HG02571 (cell line): ENCODE data around the gene ACTMAP.

Experiments used
- ATAC-seq: cut with Tn5 transposase; IDR thresholded peaks from one replicate; pipeline ENCODE4 v1.9.1; 2021; ENCODE audit warnings: mild to moderate bottlenecking, moderate library complexity; ENCODE audit not compliant: unreplicated experiment

The ACTMAP gene

DNA sequence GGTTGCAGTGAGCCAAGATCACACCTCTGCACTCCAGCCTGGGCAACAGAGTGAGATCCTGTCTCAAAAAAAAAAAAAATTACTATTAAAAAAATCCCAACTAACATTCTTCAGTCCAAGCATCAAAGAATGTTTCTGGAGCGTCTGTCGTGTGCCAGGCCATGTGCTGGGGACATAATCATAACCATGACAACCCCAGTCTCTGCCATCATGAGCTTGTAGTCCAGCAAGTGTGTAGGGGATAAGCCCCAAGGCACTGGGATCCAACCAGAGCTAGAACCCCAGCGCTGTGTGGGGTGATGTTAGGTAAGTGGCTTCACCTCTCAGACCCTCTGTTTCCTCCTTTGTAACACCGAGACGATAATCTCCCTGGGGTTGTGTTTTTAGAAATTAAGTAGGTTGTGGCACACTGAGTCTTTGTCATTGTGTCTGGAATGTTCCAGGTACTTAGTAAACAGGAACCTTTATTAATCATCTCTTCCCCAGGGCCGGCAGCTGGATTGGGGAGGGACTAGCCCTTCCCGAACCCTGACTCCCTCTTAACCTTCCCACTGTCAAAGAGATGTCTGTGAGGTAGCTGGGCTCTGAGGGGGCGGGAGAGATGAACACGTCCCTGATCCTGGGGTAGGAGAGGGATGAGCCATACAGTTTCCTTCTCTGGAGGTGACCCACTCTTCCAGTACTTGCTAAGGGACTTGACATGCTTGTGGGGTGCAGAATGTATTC is 28.2 kb downstream of the ACTMAP start:
- ATAC-seq, result no peak

DNA sequence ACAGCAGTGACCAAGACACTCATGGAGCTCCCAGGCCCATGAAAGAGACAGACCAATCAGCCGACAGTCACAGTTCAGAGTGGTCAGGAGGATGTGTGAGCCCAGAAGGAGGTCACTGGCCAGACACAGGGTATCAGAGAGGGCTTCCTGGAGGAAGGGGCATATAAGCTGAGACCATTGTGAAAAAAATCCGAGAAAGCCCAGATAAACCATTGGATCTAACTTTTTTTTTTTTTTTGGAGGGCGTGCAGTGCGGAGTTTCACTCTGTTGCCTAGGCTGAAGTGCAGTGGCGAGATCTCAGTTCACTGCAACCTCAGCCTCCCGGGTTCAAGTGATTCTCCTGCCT is 29.2 kb downstream of the ACTMAP start:
- no peak for ATAC-seq

DNA sequence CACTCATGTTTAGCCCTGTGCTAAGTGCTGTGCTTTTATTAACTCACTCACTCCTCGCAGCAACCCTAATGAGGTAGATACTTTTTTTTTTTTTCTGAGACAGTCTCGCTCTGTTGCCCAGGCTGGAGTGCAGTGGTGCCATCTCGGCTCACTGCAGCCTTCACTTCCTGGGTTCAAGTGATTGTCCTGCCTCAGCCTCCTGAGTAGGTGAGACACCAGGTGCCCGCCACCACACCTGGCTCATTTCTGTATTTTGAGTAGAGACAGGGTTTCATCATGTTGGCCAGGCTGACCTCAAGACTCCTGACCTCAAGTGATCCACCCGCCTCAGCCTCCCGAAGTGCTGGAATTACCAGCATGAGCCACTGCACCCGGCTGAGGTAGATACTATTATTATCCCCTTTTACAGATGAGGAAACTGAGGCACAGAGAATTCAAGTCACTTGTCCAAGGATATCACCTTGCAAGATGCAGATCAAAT is 30.8 kb downstream of the ACTMAP start:
- no peak for ATAC-seq

DNA sequence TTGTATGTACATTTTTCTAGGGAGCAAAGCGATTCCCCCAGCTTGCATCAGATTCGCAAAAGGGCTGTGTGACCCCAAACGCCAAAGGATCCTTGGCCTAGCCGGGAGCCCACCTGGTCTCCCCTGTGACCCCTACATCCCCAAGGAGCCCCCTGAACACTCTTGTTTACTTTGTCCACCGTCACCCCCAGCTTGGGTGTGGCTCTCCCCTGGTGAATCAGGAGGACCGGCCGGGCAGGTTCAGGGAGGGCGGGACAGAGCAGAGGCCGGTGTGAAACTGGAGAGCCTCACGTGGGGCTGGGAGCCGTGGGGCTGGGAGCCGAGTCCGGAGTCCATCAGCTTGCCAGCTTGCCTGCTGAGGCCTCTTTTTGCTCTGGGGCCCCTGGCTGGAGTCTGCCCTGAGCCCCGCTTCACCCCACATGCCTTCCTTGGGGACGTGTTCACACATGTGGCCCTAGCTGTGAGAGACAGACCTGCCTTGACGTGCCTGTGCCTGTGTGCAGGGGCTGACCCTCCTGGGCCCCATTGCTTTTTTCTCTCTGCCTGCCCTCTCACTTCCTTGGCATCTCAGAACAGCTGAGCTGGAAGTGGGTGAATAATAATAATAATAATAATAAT is 31.4 kb downstream of the ACTMAP start:
- ATAC-seq, result no peak

DNA sequence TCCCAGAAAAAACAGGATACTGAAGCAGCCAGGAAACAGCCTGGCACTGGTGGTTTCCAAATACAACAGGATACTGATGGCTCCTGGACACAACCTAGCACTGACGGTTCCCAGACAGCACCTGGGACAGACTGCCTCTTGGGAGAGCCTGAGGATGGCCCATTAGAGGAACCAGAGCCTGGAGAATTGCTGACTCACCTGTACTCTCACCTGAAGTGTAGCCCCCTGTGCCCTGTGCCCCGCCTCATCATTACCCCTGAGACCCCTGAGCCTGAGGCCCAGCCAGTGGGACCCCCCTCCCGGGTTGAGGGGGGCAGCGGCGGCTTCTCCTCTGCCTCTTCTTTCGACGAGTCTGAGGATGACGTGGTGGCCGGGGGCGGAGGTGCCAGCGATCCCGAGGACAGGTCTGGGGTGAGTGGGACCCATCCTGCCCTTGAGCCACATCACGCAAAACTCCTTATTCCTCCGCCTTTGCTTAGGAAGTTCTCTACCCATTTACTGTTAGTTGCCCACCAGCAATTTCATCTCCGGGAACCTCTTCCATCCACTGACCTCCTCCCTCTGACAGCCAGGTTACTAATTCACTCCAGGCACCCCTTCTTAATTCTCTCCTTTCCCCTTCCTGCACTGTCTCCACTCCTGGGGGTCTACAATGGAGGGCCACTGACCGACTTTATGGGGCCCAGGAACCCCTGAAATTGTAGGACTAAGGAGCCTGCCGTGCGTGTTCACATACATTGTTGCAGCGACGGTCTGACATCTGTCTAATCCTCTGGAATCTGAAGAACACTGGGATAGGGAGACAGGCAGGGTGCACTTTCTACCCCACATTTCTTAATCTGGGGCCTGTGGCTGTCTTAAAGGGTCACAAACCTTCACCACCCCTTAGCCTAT is 32.1 kb downstream of the ACTMAP start:
- no peak for ATAC-seq

DNA sequence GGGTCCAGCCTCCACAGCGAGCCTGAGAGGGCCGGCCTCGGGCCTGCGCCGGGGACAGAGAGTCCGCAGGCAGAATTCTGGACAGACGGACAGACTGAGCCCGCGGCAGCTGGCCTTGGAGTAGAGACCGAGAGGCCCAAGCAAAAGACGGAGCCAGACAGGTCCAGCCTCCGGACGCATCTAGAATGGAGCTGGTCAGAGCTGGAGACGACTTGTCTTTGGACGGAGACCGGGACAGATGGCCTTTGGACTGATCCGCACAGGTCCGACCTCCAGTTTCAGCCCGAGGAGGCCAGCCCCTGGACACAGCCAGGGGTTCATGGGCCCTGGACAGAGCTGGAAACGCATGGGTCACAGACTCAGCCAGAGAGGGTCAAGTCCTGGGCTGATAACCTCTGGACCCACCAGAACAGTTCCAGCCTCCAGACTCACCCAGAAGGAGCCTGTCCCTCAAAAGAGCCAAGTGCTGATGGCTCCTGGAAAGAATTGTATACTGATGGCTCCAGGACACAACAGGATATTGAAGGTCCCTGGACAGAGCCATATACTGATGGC is 32.9 kb downstream of the ACTMAP start:
- ATAC-seq, result no peak

DNA sequence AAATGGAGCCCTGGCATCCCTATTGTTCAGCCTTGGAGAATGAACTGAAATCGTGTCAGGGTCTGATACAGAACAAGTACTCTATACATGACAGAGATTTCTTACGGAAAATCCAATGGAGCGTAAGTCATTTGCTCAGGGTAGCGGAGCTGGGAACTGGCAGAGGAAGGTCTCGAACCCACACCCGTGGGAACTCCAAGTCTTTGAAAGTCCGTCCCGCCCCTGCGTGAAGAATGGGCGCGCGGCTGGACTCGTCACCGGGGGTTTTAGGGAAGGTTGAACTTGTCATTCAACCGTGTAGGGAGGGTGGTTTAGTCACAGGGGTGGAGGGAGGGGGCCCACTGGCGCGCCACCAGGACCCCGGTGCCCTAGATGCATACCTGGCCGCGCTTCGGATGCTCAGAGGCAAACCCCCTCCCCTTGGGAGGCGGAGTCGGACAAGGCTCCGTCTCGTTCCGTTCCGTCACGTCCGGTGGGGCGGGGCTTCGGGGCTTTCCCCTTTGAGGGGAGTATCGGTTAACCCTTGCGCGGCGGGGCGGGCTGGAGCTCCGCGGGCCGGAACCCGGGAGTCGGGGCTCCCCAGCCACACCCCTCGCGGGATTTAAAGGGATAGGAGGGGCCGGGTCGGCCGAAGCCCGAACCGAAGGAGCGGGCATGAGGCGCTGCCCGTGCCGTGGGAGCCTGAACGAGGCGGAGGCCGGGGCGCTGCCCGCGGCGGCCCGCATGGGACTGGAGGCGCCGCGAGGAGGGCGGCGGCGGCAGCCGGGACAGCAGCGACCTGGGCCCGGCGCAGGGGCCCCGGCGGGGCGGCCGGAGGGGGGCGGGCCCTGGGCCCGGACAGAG is 33.6 kb downstream of the ACTMAP start, which contains the start of the genes COQ8B and ITPKC:
COQ8B (minus strand) TSS at position 405 of the 843 bp plus-strand sequence. CDS start 2,254 bp downstream, outside the sequence.
ITPKC (plus strand) TSS at position 631 of the 843 bp plus-strand sequence; CDS start at position 655, 24 bp downstream.
- peak; percentile 61 for ATAC-seq

DNA sequence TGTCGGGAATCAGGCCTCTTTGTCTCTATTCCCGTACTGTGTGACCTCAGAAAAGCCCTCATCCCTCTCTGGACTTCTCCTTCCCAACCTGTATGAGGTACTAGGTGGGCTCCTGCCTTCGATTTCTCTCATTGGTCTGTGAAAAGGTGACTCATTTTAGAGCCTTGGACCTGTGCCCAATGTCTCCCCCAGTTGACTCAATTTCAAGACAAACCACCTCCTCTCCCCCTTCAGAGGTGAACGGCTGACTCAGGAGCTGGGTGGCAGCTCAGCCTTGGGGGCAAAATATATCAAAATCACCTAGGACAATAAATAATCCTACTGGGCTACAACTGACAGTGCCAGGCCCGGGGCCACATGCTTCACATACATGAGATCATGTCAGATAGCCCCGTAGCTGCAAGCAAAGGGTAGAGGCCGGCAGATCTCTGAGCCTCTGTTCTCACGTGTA is 34.2 kb downstream of the ACTMAP start:
- no peak for ATAC-seq

DNA sequence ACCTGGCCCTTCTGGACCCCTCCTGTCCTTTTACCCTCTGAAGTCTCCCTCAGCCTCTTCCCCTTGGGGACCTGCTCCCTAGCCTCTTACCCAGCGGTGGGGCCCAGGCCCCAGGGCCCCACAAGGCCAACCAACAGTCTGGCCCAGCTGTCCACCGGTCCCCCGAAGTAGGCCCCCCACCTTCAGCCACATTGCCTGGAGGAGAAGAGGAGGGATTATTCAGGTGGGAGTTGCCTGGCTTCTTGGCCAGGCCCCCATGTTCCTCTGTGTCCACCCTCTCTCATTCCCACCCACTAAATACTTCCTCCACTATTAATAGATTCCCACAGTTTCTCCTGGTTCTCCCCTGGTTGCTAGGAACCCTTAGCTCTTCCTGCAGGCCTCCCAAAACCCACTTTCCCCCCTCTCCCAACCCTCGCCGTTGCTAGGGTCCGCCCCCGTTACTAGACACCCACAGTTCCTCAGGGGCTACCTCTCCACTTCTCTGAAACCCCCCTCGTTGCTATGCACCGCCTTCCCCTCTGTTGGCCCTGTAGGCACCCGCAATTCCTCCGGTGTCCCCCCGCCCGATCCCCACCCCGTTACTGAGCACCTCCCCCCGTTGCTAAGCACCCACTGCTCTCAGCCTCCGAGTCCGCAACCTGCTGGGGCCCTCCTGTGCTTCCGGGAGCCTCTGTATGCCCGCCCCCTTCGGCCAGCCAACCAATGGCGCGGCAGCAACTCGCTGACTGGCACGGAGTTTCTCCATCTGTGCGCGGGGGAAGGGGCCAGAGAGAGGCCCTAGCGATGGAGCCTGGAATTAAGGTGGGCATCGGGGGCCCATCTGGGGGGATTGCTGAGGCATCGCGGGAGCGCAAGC is 35.6 kb downstream of the ACTMAP start:
- peak; percentile 54 for ATAC-seq

DNA sequence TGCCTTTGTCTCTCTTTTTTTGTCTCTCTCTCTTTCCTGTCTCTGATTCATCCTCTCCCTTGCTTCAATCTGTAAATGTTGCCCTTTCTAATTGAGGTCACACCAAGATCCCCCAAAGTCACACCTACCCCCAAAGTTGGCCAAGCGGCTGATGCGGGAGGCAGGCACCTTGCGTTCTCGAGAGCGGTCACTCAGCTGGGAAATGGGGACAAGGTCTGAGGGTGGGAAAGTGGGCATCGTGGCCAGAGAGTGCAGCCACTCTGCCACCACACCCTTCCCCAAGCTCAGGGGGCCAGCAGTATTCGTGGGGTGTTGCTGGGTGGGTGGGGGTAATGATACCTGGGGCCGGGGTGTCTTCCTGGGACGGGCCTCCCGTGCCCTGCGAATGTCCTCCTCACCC is 36.3 kb downstream of the ACTMAP start:
- no peak for ATAC-seq

DNA sequence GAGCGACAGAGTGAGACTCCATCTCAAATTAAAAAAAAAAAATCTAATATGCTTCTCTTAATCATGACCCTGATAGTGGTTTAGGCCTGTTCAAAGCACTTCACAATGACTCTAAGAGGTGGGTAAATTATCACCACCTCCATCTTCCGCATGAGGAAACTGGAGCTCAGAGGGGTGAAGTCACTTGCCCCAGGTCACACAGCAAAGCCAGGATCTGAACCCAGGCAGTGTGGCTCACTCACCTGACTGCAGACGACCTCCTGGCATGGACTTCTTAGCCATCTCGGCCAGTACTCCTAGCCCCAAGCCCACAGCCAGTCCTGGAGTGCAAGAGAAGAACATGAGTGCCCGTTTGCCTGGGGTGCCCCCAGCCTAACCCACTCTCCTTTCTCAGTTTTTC is 40.5 kb downstream of the ACTMAP start:
- ATAC-seq, result no peak

DNA sequence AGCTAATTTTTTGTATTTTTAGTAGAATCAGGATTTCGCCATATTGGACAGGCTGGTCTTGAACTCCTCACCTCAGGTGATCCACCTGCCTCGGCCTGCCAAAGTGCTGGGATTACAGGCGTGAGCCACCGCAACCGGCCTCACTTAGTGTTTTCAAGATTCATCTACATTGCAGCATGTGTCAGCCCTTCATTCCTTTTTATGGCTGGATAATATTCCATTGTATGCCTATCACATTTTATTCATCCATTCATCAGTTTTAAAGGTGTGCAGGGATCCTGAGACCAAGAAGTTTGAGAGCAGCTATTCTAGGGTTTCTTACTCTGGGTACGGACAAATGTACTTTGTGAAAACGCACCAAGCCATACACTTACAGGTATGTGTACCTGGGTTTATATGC is 42.7 kb downstream of the ACTMAP start:
- ATAC-seq, result no peak

DNA sequence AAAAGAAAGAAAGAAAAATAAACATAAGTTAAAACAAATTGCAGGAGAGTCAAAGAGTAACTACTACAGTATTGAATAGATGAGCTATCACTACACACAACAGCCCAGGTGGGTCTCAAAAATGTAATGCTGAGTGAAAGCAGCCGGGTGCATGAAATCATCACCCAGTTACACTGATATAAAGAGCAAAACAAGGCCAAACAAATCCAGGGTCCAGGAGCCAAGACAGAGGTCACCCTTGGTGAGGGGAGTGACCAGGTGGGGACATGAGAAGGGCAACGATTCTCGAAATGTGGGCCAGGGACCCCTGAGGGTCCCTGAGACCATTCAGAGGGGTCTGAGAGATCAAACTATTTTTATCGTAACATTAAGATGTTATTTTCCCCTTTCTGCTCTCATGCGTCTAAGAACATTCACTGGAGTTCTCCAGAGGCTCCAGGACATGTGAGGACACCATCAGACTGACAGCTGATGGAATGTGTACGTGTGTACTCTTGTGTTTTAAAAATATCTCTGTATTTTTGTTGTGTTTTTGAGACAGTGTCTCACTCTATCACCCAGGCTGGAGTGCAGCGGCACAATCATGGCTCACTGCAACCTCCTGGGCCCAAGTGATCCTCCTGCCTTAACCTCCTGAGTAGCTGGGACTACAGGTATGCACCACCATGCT is 44.2 kb downstream of the ACTMAP start:
- no peak for ATAC-seq

DNA sequence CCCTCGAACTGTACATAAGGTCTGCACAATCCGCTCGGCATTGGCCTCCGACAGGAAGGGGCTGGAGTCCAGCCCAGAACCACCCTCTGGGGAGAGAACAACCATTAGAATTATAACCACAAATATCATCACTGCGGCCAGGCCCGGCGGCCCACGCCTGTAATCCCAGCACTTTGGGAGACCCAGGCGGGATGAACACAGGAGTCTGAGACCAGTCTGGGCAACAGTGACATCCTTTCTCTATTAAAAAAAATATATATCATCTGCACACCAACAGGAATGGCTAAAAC is 45.0 kb downstream of the ACTMAP start:
- no peak for ATAC-seq

DNA sequence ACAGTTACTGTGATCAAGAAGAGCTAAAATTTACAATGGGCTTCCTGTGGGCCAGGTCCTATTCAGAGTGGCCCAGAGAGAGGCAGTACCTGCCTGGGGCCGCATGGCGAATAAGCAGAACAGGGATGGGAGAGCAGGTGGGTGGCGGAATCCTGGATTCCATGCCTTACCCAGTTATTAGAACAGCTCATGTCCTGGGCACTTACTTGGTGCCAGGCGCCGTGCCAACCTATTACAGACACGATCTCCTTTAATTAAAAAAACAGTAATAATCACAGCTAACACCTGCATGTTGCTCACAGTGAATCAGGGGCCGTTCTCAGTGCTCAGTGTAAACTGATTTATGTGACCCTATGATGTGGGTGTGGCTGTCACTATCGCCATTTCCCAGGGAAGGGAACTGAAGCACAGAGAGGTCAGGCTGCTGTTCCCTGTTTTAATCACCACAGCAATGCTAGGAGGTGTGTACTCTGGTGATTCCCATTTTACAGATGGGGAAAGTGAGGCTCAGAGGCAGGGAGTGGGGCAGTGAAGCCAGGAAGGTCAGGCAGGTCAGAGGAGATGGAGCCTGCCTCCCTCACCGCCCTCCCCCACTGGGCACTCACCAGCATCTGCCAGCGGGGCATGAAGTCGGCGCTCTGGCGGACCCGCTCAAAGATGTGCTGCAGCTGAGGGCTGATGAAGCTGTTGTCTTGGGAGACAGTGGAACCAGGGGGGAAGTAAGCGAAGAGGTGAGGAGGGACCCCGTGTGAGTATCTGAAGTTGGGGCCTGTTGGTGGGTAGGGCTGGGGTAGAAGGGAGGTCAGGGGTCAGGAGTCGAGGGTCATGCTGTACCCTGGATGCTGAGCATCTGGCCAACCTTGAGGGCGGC is 45.6 kb downstream of the ACTMAP start:
- ATAC-seq, result no peak

DNA sequence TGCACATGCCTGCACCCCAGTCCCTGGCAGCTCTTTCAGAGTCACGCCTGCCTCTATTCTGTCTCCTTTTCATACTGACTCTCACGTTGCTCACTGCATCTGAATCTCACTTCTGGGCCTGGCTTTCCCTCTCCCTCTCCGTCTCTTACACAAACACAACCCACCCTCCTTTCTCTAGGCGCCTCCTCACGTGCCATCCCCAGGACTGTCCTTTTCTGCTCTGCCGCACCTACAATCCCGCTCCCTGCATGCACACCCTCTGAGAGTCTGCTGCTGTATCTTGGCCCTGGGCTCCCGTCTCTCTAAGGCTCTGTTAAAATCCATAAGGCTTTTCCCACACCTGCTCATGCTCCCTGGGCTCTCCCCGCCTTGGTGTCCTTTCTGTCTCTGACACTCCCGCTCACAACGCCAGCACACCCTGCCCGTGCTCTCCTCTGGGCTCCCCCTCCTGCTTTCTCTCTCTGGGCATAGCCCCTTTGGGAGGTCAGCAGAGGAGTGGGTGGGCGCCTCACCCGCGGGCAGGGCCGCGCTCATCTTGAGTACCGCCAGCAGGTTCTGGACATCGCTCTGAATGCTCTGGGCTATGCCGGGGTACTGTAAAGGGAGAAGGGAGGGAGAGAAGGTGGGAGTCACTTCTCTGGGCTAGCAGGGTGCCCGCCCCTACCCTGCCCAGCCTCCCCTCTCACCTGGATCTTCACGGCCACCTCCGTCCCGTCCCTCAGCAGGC is 47.1 kb downstream of the ACTMAP start:
- no peak for ATAC-seq

DNA sequence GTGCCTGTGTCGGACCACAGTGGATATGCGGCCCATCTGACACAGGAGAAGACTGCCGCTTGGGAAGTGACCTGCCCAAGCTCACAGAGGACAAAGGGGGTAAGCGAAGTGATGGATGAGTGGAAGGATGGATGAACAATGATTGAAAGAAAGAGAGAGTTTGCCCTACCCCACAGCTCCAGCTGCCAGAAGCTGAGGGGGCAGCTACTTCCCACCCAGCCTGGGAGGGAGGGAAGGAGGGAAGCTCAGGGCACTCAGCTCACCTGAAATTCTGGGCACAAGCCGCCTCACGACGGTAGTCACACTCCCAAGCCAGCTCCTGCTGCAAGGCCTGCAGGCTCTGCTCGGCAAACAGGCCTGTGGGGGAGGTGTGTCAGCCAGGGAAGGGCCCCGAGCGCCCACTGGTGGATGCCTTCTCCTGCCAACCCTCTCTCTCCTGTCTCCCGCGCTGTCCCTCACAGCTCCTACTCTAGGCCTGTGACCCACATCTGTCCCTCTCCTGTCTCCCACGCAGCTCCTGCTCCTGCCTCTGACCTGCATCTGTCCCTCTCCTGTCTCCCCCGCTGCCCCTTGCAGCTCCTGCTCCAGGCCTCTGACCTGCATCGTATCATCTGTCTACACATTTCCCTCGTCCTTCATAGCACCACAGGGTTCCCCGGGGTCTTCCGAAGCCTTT is 47.8 kb downstream of the ACTMAP start:
- no peak for ATAC-seq
